Thoracic aorta (tissue), 2 donors: ENCODE data around the gene ANKRD33B. TPM values are rescaled to one million over a fixed set of nuclear protein-coding genes. Genes with fewer than 3 reads are reported as not detected.

Experiments used
- ATAC-seq: fragments of 150-250 bp; one replicate; pipeline ENCODE4 v1.8.0; 2017; ENCODE audit warnings: low read depth; ENCODE audit not compliant: insufficient number of reproducible peaks, low FRiP score
- DNase-seq: peaks from one replicate; pipeline ENCODE4 v3.0.0-alpha.2; 2020; ENCODE audit warnings: low spot score
- H3K27ac ChIP-seq, 2 donors: fragments of 200-600 bp; sonication (generic); 1 replicate in 1 of 2; 2 replicates in 1 of 2; pipeline ENCODE4 v1.5.1; 2016; ENCODE audit warnings: mild to moderate bottlenecking in 2 of 2, moderate library complexity in 2 of 2
- H3K27me3 ChIP-seq: fragments of 200-600 bp; sonication (generic); replicated peaks from 2 replicates; pipeline ENCODE4 v1.6.0; 2016; ENCODE audit warnings: mild to moderate bottlenecking; ENCODE audit not compliant: insufficient read depth
- H3K36me3 ChIP-seq: fragments of 200-600 bp; sonication (generic); one replicate; pipeline ENCODE4 v1.5.1; 2016
- H3K4me1 ChIP-seq, 2 donors: fragments of 200-600 bp; sonication (generic); 1 replicate in 1 of 2; 2 replicates in 1 of 2; pipeline versions ENCODE4 v1.5.1 to v1.6.0; 2016; ENCODE audit warnings: low read depth in 2 of 2, mild to moderate bottlenecking in 1 of 2; ENCODE audit not compliant: control insufficient read depth in 1 of 2
- H3K4me3 ChIP-seq: fragments of 200-600 bp; sonication (generic); 2 replicates; pipeline ENCODE4 v1.5.1; 2016; ENCODE audit warnings: mild to moderate bottlenecking
- H3K9me3 ChIP-seq: fragments of 200-600 bp; sonication (generic); 2 replicates; pipeline ENCODE4 v1.5.1; 2016
- CTCF ChIP-seq: fragments of 200-600 bp; sonication (generic); IDR thresholded peaks from one replicate; pipeline ENCODE4 v1.5.1; 2019; ENCODE audit warnings: antibody characterized with exemption
- total RNA-seq, 2 donors: library from RNA; depleted of rRNA; stranded (reverse); fragments of >200 nt; gene quantifications; one replicate each; pipeline versions ENCODE4 v1.1.0 to v1.2.3, GENCODE V29; 2016

Gene ANKRD33B
- total RNA-seq, 2 donors from 2014 or later: 4.9 to 5.7 TPM

DNA sequence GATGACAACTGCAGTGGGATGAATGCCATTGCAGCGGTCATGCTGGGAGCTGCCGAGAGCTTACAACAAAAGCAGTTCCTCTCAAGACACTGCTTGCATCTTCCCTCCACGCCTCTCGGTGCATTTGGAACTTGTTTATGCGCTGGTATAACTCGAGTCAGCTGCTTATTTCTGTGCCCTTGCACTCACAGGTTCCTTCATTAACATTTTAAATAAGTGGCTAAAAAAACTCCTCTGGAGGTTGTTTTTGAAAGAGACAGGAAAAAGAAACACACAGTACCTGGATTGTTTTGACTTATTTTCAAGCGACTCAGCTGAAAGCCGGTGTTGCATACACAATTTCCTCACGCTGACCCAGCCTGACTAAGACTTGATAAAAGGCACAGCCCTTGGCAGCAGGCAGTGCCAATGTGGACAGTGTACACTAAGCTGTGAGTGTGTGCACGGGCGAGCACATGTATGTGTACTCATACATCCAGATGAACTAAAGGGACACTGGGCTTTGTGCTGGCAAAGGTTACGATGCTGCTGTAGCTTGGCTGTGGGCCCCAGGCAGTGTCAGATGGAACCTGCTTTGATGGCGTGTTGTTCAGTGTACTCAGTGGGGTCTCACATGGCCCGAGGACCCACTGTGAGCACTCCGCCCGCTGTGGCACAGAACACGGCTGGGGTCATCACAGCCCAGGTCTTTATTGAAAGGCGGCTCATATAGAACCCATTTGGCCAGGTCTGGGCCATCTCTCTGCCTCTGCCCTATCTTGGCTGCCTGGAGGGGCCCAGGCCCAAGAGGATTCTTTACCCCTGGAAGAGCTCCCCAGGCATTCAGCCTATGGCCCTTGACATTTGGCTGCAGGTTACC lies 92.3 kb downstream of the ANKRD33B start:
- TF ChIP-seq CTCF: no peak
- H3K9me3 ChIP-seq: no peaks in the 10 kb centered on the region
- no peaks in the 10 kb centered on the region for H3K27me3 ChIP-seq
- no peak overlapping the region for H3K4me3 ChIP-seq
- no peak overlapping the region for H3K27ac ChIP-seq
- DNase-seq (no peak), ATAC-seq (no peak)
- H3K36me3 ChIP-seq: no peaks in the 10 kb centered on the region
- no peaks in the 10 kb centered on the region for H3K4me1 ChIP-seq

DNA sequence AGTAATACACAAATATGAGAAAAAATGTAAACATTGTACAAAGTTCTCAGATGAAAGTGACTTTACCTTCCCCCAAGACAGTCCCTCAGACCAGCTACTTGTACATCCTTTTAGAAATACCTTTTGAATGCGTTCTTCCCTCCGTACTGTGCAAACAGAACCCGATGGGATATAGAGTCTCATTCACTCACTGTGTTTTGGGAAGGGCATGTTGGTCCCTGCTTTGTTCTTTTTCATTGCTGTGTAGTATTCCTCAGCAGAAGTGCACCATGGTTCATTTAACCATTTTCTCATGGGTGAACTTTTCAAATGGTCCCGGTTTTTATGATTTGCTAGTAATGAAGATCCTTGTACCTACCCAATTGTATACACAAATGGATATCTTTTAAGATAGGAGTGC lies 94.4 kb downstream of the ANKRD33B start:
- DNase-seq (no peak), ATAC-seq (no peak)
- Histone ChIP-seq H3K9me3 (no peaks in the 10 kb centered on the region), H3K27me3 (no peaks in the 10 kb centered on the region), H3K4me3 (no peak overlapping the region), H3K36me3 (no peaks in the 10 kb centered on the region), H3K4me1 (no peaks in the 10 kb centered on the region), H3K27ac (no peak overlapping the region)
- no peak for TF ChIP-seq CTCF

GRCh38 chr5:10660135-10660534 lies 96.3 kb downstream of the ANKRD33B start:
- no peaks in the 10 kb centered on the region for H3K9me3 ChIP-seq
- no peak for TF ChIP-seq CTCF
- H3K27me3 ChIP-seq: no peaks in the 10 kb centered on the region
- H3K4me1 ChIP-seq: peaks cover 0 to 4% of the 10 kb centered on the region in 2 donors
- DNase-seq (no peak), ATAC-seq (no peak)
- no peak overlapping the region for H3K4me3 ChIP-seq
- no peak overlapping the region for H3K27ac ChIP-seq
- H3K36me3 ChIP-seq: no peaks in the 10 kb centered on the region

GRCh38 chr5:10660720-10661387 lies 97.0 kb downstream of the ANKRD33B start:
- DNase-seq: no peak
- Histone ChIP-seq H3K9me3 (no peaks in the 10 kb centered on the region), H3K27ac (no peak overlapping the region), H3K27me3 (no peaks in the 10 kb centered on the region), H3K4me3 (no peak overlapping the region), H3K36me3 (no peaks in the 10 kb centered on the region), H3K4me1 (peaks cover 0 to 4% of the 10 kb centered on the region in 2 donors)
- ATAC-seq: no peak
- no peak for TF ChIP-seq CTCF

DNA sequence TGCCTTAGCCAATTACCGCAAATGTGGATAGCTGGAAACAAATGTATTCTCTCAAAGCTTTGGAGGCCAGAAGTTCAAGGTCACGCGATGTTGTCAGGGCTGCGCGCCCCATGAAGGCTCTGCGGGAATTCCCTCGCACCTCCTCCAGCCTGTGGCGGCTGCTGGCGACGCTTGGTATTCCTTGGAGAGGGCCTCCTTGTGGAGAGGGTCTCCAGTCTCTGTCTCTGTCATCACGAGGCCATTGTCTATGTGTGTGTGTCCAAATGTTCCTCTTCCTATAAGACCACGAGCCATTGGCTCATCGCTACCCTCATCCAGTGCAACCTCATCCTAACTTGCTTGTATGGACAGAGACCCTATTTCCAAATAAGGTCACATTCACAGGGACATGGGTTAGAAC lies 97.5 kb downstream of the ANKRD33B start:
- DNase-seq (no peak), ATAC-seq (no peak)
- Histone ChIP-seq H3K27ac (no peak overlapping the region), H3K27me3 (no peaks in the 10 kb centered on the region), H3K9me3 (no peaks in the 10 kb centered on the region), H3K4me1 (peaks cover 0 to 4% of the 10 kb centered on the region in 2 donors), H3K4me3 (no peak overlapping the region), H3K36me3 (no peaks in the 10 kb centered on the region)
- no peak for TF ChIP-seq CTCF
